Measurements from ENCODE around the gene TSC2. TPM values are rescaled to one million over a fixed set of nuclear protein-coding genes. Genes with fewer than 3 reads are reported as not detected.

The TSC2 gene
- total and polyA plus RNA-seq, 8 donors, result 51.0 to 172 (median 83.6) TPM

DNA sequence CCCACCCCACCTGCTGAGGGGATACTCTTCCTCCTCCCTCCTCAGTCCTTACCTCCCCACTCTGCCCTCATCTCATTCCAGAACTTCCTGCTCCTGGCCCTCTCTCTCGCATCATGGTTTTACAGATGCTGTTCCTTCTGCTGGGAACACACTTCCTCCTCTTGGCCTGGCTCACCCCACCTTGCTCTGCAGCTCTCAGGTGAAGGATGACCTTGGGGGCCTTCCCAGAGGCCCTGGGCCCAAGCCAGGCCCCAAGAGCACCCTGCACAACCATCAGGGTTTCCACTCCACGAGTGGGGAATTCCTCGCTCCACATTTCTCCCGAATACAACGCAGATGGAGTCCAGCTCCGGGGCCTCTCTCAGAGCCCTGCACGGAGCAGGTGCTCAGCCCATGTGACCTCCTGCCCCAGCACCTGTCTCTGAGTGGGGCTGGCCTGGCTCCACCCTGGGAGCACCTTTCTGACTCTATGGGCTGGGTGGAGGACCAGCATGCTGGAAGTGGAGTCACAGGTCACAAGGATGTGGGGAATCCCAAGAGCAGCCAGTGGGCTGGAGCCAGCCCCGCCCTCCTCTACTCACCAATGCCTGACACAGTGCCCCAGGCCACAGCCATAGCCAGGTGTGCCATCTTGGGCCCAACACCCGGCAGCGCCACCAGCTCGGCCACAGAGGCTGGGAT, 4.7 kb upstream of the TSC2 start:
- no peak overlapping the region for H3K4me3 ChIP-seq
- H3K27me3 ChIP-seq, result no peaks in the 10 kb centered on the region
- no peaks in the 10 kb centered on the region for H3K36me3 ChIP-seq
- intact Hi-C loops (cut with DNase I), result no loop called here
- DNase-seq (peak in 1 of 6 donors; percentile 55), FAIRE-seq (no peak), ATAC-seq (no peak)
- 80 to 84% methylated on average over 11 of the region's 11 CpGs for WGBS, 2 donors
- H3K27ac ChIP-seq, result no peak overlapping the region
- H3K9me3 ChIP-seq, result no peaks in the 10 kb centered on the region
- TF ChIP-seq, protein P1, sequence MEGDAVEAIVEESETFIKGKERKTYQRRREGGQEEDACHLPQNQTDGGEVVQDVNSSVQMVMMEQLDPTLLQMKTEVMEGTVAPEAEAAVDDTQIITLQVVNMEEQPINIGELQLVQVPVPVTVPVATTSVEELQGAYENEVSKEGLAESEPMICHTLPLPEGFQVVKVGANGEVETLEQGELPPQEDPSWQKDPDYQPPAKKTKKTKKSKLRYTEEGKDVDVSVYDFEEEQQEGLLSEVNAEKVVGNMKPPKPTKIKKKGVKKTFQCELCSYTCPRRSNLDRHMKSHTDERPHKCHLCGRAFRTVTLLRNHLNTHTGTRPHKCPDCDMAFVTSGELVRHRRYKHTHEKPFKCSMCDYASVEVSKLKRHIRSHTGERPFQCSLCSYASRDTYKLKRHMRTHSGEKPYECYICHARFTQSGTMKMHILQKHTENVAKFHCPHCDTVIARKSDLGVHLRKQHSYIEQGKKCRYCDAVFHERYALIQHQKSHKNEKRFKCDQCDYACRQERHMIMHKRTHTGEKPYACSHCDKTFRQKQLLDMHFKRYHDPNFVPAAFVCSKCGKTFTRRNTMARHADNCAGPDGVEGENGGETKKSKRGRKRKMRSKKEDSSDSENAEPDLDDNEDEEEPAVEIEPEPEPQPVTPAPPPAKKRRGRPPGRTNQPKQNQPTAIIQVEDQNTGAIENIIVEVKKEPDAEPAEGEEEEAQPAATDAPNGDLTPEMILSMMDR (IDR thresholded peaks at IDR 0.05), result no peak
- peaks cover 0 to 4% (median 2%) of the 10 kb centered on the region in 3 donors for H3K4me1 ChIP-seq

- Histone ChIP-seq H3K4me1 (peaks cover 0 to 7% (median 7%) of the 10 kb centered on the region in 3 donors), H3K27ac (no peak overlapping the region)
- ATAC-seq, result peak in 1 of 4 donors; percentile 2
Observed at GRCh38 chr16:2043667-2044451, 3.9 kb upstream of the TSC2 start.

DNA sequence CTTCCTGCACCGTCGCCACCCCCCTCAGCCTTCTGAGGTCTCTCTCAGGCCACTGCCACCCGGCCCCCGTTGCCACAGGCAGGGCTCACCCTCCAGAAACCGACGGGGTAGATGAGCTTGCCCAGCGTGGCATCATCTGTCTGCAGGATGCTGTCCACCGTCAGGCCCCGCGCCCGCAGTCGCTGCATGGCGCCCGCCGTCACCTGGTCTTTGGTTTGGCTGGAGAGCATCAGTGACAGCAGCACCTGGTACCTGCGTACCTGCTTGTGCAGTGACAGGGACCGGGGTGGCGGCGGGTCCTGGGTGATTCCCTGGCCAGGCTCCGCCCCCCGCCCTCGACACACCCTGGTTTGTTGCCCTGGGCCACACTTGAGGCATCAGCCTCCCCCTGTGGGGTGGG, 3.2 kb upstream of the TSC2 start:
- 89 to 92% methylated on average over 22 of the region's 22 CpGs for WGBS, 2 donors
- intact Hi-C loops (cut with DNase I), result no loop called here
- Histone ChIP-seq H3K27ac (no peak overlapping the region), H3K27me3 (no peaks in the 10 kb centered on the region), H3K36me3 (no peaks in the 10 kb centered on the region), H3K9me3 (no peaks in the 10 kb centered on the region), H3K4me3 (no peak overlapping the region), H3K4me1 (peaks cover 0 to 13% (median 10%) of the 10 kb centered on the region in 3 donors)
- FAIRE-seq (no peak), ATAC-seq (no peak), DNase-seq (peak in 3 of 6 donors; percentile 34 to 66 (median 54))
- TF ChIP-seq, protein P1 (IDR thresholded peaks at IDR 0.05), result no peak

More at GRCh38 chr16:2043667-2044451, 3.9 kb upstream of the TSC2 start:
- no peaks in the 10 kb centered on the region for H3K36me3 ChIP-seq
- FAIRE-seq, result no peak
- peak in 3 of 6 donors; percentile 33 to 70 (median 54) for DNase-seq
- TF ChIP-seq, protein P1 (IDR thresholded peaks at IDR 0.05), result no peak
- WGBS, 2 donors, result 83 to 85% methylated on average over 23 to 26 of the region's 26 CpGs
- H3K27me3 ChIP-seq, result no peaks in the 10 kb centered on the region
- H3K4me3 ChIP-seq, result no peak overlapping the region
- intact Hi-C loops (cut with DNase I), result no loop called here
- H3K9me3 ChIP-seq, result no peaks in the 10 kb centered on the region

DNA sequence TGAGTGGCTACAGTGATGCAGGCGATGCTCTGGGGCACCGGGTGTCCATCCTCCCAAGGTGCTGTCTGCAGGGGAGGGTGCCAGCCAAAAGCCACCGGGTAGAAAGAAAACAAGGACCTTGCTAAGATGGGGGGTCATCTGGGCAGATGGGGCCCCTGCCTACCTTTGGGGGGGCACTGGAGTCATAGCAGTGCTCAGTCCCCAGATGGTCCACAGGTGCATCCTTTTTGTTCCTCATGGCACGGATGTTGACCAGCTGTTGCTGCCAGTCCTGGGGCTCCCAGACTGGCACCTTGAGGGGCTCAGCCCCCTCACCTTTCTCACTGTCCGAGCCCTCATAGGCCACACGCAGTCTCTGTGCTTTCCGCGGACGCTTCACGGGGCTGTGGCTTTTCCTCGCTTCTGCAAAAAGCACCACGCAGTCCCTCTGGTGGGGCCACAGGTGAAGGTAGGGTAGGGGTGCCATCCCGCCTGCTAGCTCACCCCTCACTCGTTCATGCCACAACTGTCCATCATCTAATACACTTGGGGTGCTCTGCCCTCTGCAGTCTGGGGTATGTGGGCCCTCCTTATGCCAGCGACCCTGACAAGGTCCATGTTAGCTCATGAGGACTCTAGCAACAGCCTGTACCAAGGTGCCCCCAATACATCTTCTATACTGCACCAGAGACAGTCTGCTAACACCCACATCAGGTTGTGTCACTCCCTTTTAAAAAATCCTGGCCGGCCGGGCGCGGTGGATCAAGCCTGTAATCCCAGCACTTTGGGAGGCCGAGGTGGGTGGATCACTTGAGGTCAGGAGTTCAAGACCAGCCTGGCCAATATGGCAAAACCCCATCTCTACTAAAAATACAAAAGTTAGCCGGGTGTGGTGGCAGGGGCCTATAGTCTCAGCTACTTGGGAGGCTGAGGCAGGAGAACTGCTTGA, 1.6 kb upstream of the TSC2 start:
- no peaks in the 10 kb centered on the region for H3K36me3 ChIP-seq
- peaks cover 0 to 13% (median 10%) of the 10 kb centered on the region in 3 donors for H3K4me1 ChIP-seq
- FAIRE-seq (no peak), ATAC-seq (no peak), DNase-seq (no peak)
- H3K27me3 ChIP-seq, result no peaks in the 10 kb centered on the region
- peak overlapping the region in 1 of 4 donors; percentile 96 for H3K4me3 ChIP-seq
- H3K9me3 ChIP-seq, result no peaks in the 10 kb centered on the region
- TF ChIP-seq, protein P1 (IDR thresholded peaks at IDR 0.05), result no peak
- H3K27ac ChIP-seq, result peak overlapping the region in 2 of 4 donors; percentile 52 to 53
- WGBS, 2 donors, result 87 to 91% methylated on average over 21 of the region's 21 CpGs
- intact Hi-C loops (cut with DNase I), result no loop called here

Data from pancreas (tissue), 10 donors.